ENCODE measurements around the gene PARP11. TPM values are rescaled to one million over a fixed set of nuclear protein-coding genes. Genes with fewer than 3 reads are reported as not detected.

The PARP11 gene
- total and polyA plus RNA-seq, 2 of the 8 experiments (the other 6 are each of a cell fraction or from before 2014, with no cell fraction given), result 4.2 to 13.3 TPM

- 89% methylated on average over 7 of the region's 7 CpGs; no CpG with 5 or more reads in 1 of the 2 experiments for WGBS, 2 experiments (ENCODE audit: extremely low coverage in 1 of 2, insufficient coverage in 1 of 2, insufficient read length in 1 of 2, insufficient replicate concordance in 2 of 2, low coverage in 1 of 2, low lambda C conversion rate in 2 of 2, missing lambda C conversion rate in 1 of 2)
- FAIRE-seq (no peak), DNase-seq (ENCODE audit: low read depth in 1 of 2, low spot score in 2 of 2) (no peak)
- no peaks in the 10 kb centered on the region for H3K36me3 ChIP-seq (ENCODE audit: control insufficient read depth in 2 of 4, insufficient read depth in 4 of 4, low read length in 3 of 4)
- H4K91ac ChIP-seq (replicated peaks; ENCODE audit: insufficient read length, low read length), result no peak overlapping the region
- H3K4me2 ChIP-seq (ENCODE audit: insufficient read depth in 1 of 2, low read depth in 2 of 2, low read length in 2 of 2), result no peak overlapping the region
- no peaks in the 10 kb centered on the region for H3K27me3 ChIP-seq (replicated peaks in 1 of 4; ENCODE audit: control insufficient read depth in 3 of 4, extremely low read depth in 1 of 4, insufficient read depth in 3 of 4, low read length in 3 of 4)
- H3K4me3 ChIP-seq (ENCODE audit: extremely low read depth in 1 of 4, insufficient read depth in 2 of 4, low read depth in 3 of 4, low read length in 4 of 4), result no peak overlapping the region
- H3K56ac ChIP-seq (replicated peaks; ENCODE audit: insufficient read length, low read depth, low read length), result no peak overlapping the region
- H2AFZ ChIP-seq (ENCODE audit: low read length), result no peak overlapping the region
- POLR2A ChIA-PET (ENCODE audit: partially characterized antibody), result no interaction called here
- no peak overlapping the region for H3K23ac ChIP-seq (ENCODE audit: insufficient read length)
- H2BK15ac ChIP-seq (ENCODE audit: low read length), result no peak overlapping the region
- no peaks in the 10 kb centered on the region for H4K20me1 ChIP-seq (replicated peaks in 1 of 2; ENCODE audit: control insufficient read depth in 1 of 2, insufficient read depth in 2 of 2, low read length in 2 of 2)
- no peak overlapping the region for H2BK20ac ChIP-seq (ENCODE audit: low read length)
- no peaks in the 10 kb centered on the region for H3K79me1 ChIP-seq (ENCODE audit: low read depth, low read length)
- H3K14ac ChIP-seq (ENCODE audit: insufficient read length), result no peak overlapping the region
- no peak overlapping the region for H4K8ac ChIP-seq (ENCODE audit: extremely low read depth, insufficient read depth, low read length)
- H3K27ac ChIP-seq (ENCODE audit: low read depth, low read length), result no peak overlapping the region
- H4K5ac ChIP-seq (ENCODE audit: insufficient read length, low read depth, low read length), result no peak overlapping the region
- H3K4me1 ChIP-seq (replicated peaks in 1 of 4; ENCODE audit: control insufficient read depth in 3 of 4, insufficient read depth in 4 of 4, low read length in 3 of 4), result no peaks in the 10 kb centered on the region; a peak in 2 of 7 replicates
- no peaks in the 10 kb centered on the region for H3K23me2 ChIP-seq (ENCODE audit: low read depth, low read length)
- H2BK12ac ChIP-seq (ENCODE audit: low read depth, low read length), result no peak overlapping the region
- H2BK120ac ChIP-seq (replicated peaks; ENCODE audit: low read depth, low read length), result no peak overlapping the region
- no peak overlapping the region for H2BK5ac ChIP-seq (ENCODE audit: low read depth, low read length)
- H3K9me3 ChIP-seq (ENCODE audit: insufficient read depth in 2 of 2, low read depth in 1 of 2, low read length in 1 of 2), result no peaks in the 10 kb centered on the region
- H3K9ac ChIP-seq (replicated peaks in 1 of 4; ENCODE audit: extremely low read depth in 1 of 4, low read depth in 3 of 4, low read length in 3 of 4), result no peak overlapping the region
- H3K18ac ChIP-seq (ENCODE audit: extremely low read depth, low read length), result no peak overlapping the region
- TF ChIP-seq HDAC6 (IDR thresholded peaks at IDR 0.05; ENCODE audit: low read depth, low read length) (no peak), TBP (IDR thresholded peaks at IDR 0.05; ENCODE audit: low read depth, low read length) (no peak), PHF8 (conservative IDR thresholded peaks at IDR 0.05; ENCODE audit: low read depth, low read length) (no peak), CTBP2 (IDR thresholded peaks at IDR 0.05; ENCODE audit: borderline replicate concordance, insufficient read depth, insufficient read length, low read length) (no peak), ATF3 (IDR thresholded peaks at IDR 0.05; ENCODE audit: insufficient read depth, low read depth, low read length) (no peak), CHD2 (IDR thresholded peaks at IDR 0.05; ENCODE audit: low read length) (no peak)
- no peaks in the 10 kb centered on the region for H3K79me2 ChIP-seq (ENCODE audit: control insufficient read depth in 1 of 2, insufficient read depth in 2 of 2, low read length in 2 of 2)
- no peak overlapping the region for H2AK5ac ChIP-seq (ENCODE audit: low read depth, low read length)
- CTCF ChIA-PET (ENCODE audit: partially characterized antibody), result interaction anchor here (2.1 to 9.0 kb wide), 5 partner anchors 12 to 395 kb away, joined by 6 to 114 read pairs (median 7); no protein-coding TSS in a partner anchor
- H3K4ac ChIP-seq (replicated peaks; ENCODE audit: insufficient read length, low read depth, low read length), result no peak overlapping the region
Observed at GRCh38 chr12:3888659-3889058, 15.5 kb upstream of the PARP11 start.
